ENCODE measurements around the gene FOXQ1. TPM values are rescaled to one million over a fixed set of nuclear protein-coding genes. Genes with fewer than 3 reads are reported as not detected.

FOXQ1 gene
- total RNA-seq, 1 experiment from 2014 or later: 11.7 TPM

GRCh38 chr6:1337791-1338190 lies 25.9 kb downstream of the FOXQ1 start:
- ChIA-PET POLR2A (no interaction called here), CTCF (interaction anchor here (0.6 kb wide), 1 partner anchor 11 kb away, joined by 5 read pairs; no protein-coding TSS in a partner anchor)
- H3K4me1 ChIP-seq (ENCODE audit: control insufficient read depth, insufficient read depth, low read length): peaks cover 40% of the 10 kb centered on the region
- intact Hi-C loops (cut with micrococcal nuclease; ENCODE audit: unreplicated experiment): loop anchor here (10.0 kb wide), 1 partner anchor 423 kb away; no protein-coding TSS in a partner anchor
- ATAC-seq (no peak), DNase-seq (ENCODE audit: low read depth, low spot score) (no peak)
- TF ChIP-seq CTCF (IDR thresholded peaks at IDR 0.05) (no peak), POLR2AphosphoS5 (IDR thresholded peaks at IDR 0.05; ENCODE audit: low read depth, low read length) (no peak), REST (IDR thresholded peaks at IDR 0.05; ENCODE audit: insufficient read depth in 1 of 2, low read depth in 2 of 2, low read length in 1 of 2) (no peak), SIN3A (IDR thresholded peaks at IDR 0.05; ENCODE audit: borderline replicate concordance, insufficient read depth, low read depth, low read length) (no peak), TCF7L2 (IDR thresholded peaks at IDR 0.05; ENCODE audit: low read depth, low read length) (no peak)
- no peak overlapping the region for H3K4me3 ChIP-seq (ENCODE audit: low read depth in 2 of 2, low read length in 2 of 2)
- in situ Hi-C loops (cut with HindIII; ENCODE audit: low pct_unique_long_range_greater_than_20kb, low sequenced_read_pairs): no loop called here
- no peaks in the 10 kb centered on the region for H3K27me3 ChIP-seq (ENCODE audit: control insufficient read depth, insufficient read depth, low read length)
- peak overlapping the region; percentile 37; the same call in 1 of the 2 replicates for H3K27ac ChIP-seq (ENCODE audit: low read length)
- H3K36me3 ChIP-seq (ENCODE audit: control insufficient read depth, insufficient read depth, low read length): no peaks in the 10 kb centered on the region
- no peaks in the 10 kb centered on the region for H3K9me3 ChIP-seq (ENCODE audit: control insufficient read depth, insufficient read depth, low read depth, low read length)
- BruUV-seq (replicated peaks): no TSS peak

GRCh38 chr6:1346101-1346500 lies 34.2 kb downstream of the FOXQ1 start:
- Histone ChIP-seq H3K27me3 (ENCODE audit: control insufficient read depth, insufficient read depth, low read length) (no peaks in the 10 kb centered on the region), H3K4me3 (ENCODE audit: low read depth in 2 of 2, low read length in 2 of 2) (no peak overlapping the region), H3K9me3 (ENCODE audit: control insufficient read depth, insufficient read depth, low read depth, low read length) (peaks cover 16% of the 10 kb centered on the region), H3K27ac (ENCODE audit: low read length) (no peak overlapping the region), H3K36me3 (ENCODE audit: control insufficient read depth, insufficient read depth, low read length) (no peaks in the 10 kb centered on the region), H3K4me1 (ENCODE audit: control insufficient read depth, insufficient read depth, low read length) (no peaks in the 10 kb centered on the region)
- DNase-seq (ENCODE audit: low read depth, low spot score) (no peak), ATAC-seq (0 out of 2 replicates have a peak, but pooled peaks have one; percentile 42)
- TF ChIP-seq CTCF (IDR thresholded peaks at IDR 0.05) (no peak), POLR2AphosphoS5 (IDR thresholded peaks at IDR 0.05; ENCODE audit: low read depth, low read length) (no peak), REST (IDR thresholded peaks at IDR 0.05; ENCODE audit: insufficient read depth in 1 of 2, low read depth in 2 of 2, low read length in 1 of 2) (no peak), SIN3A (IDR thresholded peaks at IDR 0.05; ENCODE audit: borderline replicate concordance, insufficient read depth, low read depth, low read length) (no peak), TCF7L2 (IDR thresholded peaks at IDR 0.05; ENCODE audit: low read depth, low read length) (no peak)
- CTCF ChIA-PET: no interaction called here
- POLR2A ChIA-PET: interaction anchor here (0.6 kb wide), 1 partner anchor 617 kb away, joined by 4 read pairs; no protein-coding TSS in a partner anchor
- in situ Hi-C loops (cut with HindIII; ENCODE audit: low pct_unique_long_range_greater_than_20kb, low sequenced_read_pairs): no loop called here
- intact Hi-C loops (cut with micrococcal nuclease; ENCODE audit: unreplicated experiment): no loop called here
- BruUV-seq (replicated peaks): no TSS peak

Data from Panc1 (cell line).